Melanocyte of skin (primary cell): ENCODE measurements around the gene TPH2. TPM values are rescaled to one million over a fixed set of nuclear protein-coding genes. Genes with fewer than 3 reads are reported as not detected.

Source experiments
- total RNA-seq, 2 donors: library from RNA; depleted of rRNA; stranded (reverse); fragments of >200 nt; gene quantifications; 2 replicates each; pipeline ENCODE4 v1.2.3, GENCODE V29; 2012

The TPH2 gene
- total RNA-seq = not detected

GRCh38 chr12:71938728-71939385 lies at the start of gene TPH2:
Gene TPH2 (plus strand): TSS chr12:71938845. CDS start chr12:71938987, 142 bp downstream.

Other genes with a start within 250 kb of the TPH2 start
- gene RAB21, start 184.0 kb upstream of the TPH2 start, total RNA-seq = 1 to 10 TPM; 6.5 to 7.0 TPM
- 10 to 100 TPM; 15.5 to 16.0 TPM for gene TBC1D15, start 99.1 kb upstream of the TPH2 start, total RNA-seq